Neural progenitor cell (in vitro differentiated cells): Measurements from ENCODE around the gene NFIX.

Experiments
- EZH2 ChIP-seq: fragments of 200-600 bp; sonication (generic); IDR thresholded peaks from 2 replicates; pipeline ENCODE4 v1.6.1; 2017; ENCODE audit warnings: antibody characterized with exemption, mild to moderate bottlenecking, moderate library complexity
- EZH2phosphoT487 ChIP-seq: fragments of 200-600 bp; sonication (generic); IDR thresholded peaks from 2 replicates; pipeline ENCODE4 v1.6.1; 2017; ENCODE audit warnings: antibody characterized with exemption
- TF ChIP-seq, protein P1 (sequence below): fragments of 200-600 bp; sonication (generic); IDR thresholded peaks from 2 replicates; pipeline ENCODE4 v1.5.1; 2017; ENCODE audit warnings: antibody characterized with exemption, mild to moderate bottlenecking

DNA sequence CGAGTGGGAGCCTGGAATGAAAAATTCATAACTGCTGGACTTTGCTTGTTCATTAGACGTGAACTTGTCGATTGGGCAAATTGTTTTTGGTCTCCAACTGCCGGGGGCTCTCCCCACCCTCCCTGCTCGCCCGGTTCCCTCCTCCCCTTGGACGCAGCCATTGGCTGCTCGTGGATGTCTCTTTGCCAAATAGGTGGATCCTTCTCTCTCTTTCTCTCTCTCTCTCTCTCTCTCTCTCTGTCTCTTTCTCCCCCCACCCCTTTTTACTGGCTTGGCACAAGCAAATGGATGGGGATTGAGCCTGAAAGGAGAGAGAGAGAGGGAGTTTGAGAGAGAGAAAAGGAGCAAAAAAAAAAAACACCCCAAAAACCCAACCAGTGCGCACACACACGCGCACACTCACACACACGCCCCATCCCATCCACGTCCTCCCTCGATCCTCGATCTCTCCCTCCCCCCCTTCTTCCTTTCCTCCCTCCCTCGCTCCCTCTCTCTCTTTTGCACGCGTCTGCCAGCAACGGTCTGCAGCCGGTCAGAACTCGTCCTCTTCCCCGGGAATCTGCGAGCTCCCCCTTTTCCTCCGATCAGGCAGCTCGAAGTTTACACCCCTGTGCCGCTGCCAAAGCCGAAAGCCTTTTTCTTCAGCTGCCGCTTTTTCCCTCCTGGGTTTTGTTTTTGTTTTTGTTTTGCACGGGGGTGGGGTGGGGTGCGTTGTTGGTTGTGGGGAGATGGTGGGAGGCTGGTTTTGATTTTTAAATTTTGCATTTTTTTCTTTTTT is 27.8 kb downstream of the NFIX start:
- TF ChIP-seq, protein P1, sequence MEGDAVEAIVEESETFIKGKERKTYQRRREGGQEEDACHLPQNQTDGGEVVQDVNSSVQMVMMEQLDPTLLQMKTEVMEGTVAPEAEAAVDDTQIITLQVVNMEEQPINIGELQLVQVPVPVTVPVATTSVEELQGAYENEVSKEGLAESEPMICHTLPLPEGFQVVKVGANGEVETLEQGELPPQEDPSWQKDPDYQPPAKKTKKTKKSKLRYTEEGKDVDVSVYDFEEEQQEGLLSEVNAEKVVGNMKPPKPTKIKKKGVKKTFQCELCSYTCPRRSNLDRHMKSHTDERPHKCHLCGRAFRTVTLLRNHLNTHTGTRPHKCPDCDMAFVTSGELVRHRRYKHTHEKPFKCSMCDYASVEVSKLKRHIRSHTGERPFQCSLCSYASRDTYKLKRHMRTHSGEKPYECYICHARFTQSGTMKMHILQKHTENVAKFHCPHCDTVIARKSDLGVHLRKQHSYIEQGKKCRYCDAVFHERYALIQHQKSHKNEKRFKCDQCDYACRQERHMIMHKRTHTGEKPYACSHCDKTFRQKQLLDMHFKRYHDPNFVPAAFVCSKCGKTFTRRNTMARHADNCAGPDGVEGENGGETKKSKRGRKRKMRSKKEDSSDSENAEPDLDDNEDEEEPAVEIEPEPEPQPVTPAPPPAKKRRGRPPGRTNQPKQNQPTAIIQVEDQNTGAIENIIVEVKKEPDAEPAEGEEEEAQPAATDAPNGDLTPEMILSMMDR: no peak
- TF ChIP-seq EZH2phosphoT487: peak; percentile 64
- TF ChIP-seq EZH2: peak; percentile 83
